ENCODE measurements around the gene RNF121.

DNA sequence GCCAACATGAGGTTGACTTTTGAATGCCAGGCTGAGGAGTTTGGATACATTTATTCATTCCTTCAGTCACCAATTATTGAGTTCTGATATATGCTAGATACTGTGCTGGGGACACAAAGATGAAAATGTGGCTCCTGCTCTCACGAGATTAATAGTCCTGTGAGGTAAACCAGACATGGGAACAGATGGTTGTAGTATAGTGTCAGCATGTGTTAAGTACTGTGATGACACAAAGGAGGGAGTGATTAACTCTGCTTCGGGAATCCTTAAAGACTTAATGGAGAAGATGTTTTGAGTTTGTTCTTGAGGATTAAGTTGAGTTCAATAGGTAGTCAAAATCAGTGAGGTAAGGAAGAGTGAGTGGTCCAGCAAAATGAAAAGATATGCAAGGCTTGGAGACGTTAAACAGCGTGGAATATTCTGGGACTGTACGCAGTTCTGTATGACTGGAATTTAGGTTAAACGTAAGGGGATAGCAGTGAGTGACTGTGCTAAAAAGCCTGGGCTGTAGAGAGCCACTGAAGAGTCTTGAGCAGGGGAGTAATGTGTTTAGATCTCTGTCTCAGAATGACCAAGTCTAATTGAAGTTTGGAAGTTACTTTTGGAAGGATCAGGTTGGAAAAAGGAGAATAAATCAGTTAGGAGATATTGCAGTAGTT is 11.8 kb downstream of the RNF121 start:
- TF ChIP-seq, protein P1, sequence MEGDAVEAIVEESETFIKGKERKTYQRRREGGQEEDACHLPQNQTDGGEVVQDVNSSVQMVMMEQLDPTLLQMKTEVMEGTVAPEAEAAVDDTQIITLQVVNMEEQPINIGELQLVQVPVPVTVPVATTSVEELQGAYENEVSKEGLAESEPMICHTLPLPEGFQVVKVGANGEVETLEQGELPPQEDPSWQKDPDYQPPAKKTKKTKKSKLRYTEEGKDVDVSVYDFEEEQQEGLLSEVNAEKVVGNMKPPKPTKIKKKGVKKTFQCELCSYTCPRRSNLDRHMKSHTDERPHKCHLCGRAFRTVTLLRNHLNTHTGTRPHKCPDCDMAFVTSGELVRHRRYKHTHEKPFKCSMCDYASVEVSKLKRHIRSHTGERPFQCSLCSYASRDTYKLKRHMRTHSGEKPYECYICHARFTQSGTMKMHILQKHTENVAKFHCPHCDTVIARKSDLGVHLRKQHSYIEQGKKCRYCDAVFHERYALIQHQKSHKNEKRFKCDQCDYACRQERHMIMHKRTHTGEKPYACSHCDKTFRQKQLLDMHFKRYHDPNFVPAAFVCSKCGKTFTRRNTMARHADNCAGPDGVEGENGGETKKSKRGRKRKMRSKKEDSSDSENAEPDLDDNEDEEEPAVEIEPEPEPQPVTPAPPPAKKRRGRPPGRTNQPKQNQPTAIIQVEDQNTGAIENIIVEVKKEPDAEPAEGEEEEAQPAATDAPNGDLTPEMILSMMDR (IDR thresholded peaks at IDR 0.05) = no peak
- TF ChIP-seq POLR2A (IDR thresholded peaks at IDR 0.05) = no peak

Data from ovary (tissue), 3 donors.